HepG2 (cell line): ENCODE measurements around the gene ZSCAN21. TPM values are rescaled to one million over a fixed set of nuclear protein-coding genes. Genes with fewer than 3 reads are reported as not detected.

ENCODE experiments used
- AGO2 ChIP-seq: fragments of 200-400 bp; formaldehyde crosslinking; optimal IDR thresholded peaks from 2 replicates; pipeline ENCODE3; 2017; ENCODE audit warnings: mild to moderate bottlenecking, low read depth, low read length, moderate library complexity
- CEBPZ ChIP-seq: IDR thresholded peaks from 2 replicates; pipeline ENCODE4 v1.6.1; 2012; ENCODE audit warnings: low read length, improper control_type of control experiment
- CENPT ChIP-seq: sonication (generic); formaldehyde crosslinking; IDR thresholded peaks from 2 replicates; pipeline ENCODE4 v1.8.0; 2022; ENCODE audit warnings: low read depth, mild to moderate bottlenecking, moderate library complexity, missing genetic modification reagents
- CREB3 ChIP-seq: sonication (generic); formaldehyde crosslinking; IDR thresholded peaks from 2 replicates; pipeline ENCODE4 v1.5.0; 2020; ENCODE audit warnings: missing genetic modification reagents
- GATAD1 ChIP-seq: IDR thresholded peaks from 2 replicates; pipeline ENCODE4 v1.6.1; 2016; ENCODE audit warnings: missing genetic modification reagents, missing compliant biosample characterization
- KLF16 ChIP-seq, 2 experiments: sonication (generic) in 1 of 2; formaldehyde crosslinking in 1 of 2; IDR thresholded peaks; 2 replicates each; pipeline versions ENCODE4 v1.6.1 to v1.8.0; 2016 to 2023; ENCODE audit warnings: missing genetic modification reagents in 2 of 2, missing compliant biosample characterization in 1 of 2
- MXI1 ChIP-seq: IDR thresholded peaks from 3 replicates; pipeline ENCODE4 v1.6.1; 2012; ENCODE audit warnings: low read depth, low read length, inconsistent platforms, borderline replicate concordance
- RXRA ChIP-seq: sonication (generic); formaldehyde crosslinking; IDR thresholded peaks from 2 replicates; pipeline ENCODE4 v1.5.1; 2020; ENCODE audit warnings: missing genetic modification reagents
- SETDB1 ChIP-seq: sonication (generic); formaldehyde crosslinking; IDR thresholded peaks from 2 replicates; pipeline ENCODE4 v1.5.1; 2020; ENCODE audit warnings: missing genetic modification reagents, mild to moderate bottlenecking, borderline replicate concordance
- ZNF124 ChIP-seq: sonication (generic); formaldehyde crosslinking; IDR thresholded peaks from 2 replicates; pipeline ENCODE4 v1.4.0; 2020; ENCODE audit warnings: missing genetic modification reagents
- ZNF224 ChIP-seq: sonication (generic); formaldehyde crosslinking; IDR thresholded peaks from 2 replicates; pipeline ENCODE4 v1.5.0; 2020; ENCODE audit warnings: mild to moderate bottlenecking, missing genetic modification reagents
- ZNF282 ChIP-seq: fragments of 450-650 bp; IDR thresholded peaks from 2 replicates; pipeline ENCODE4 v1.6.1; 2018; ENCODE audit not compliant: partially characterized antibody
- ZNF362 ChIP-seq: sonication (generic); formaldehyde crosslinking; IDR thresholded peaks from 2 replicates; pipeline ENCODE4 v1.4.0; 2020; ENCODE audit warnings: missing genetic modification reagents, mild to moderate bottlenecking, borderline replicate concordance
- ZNF432 ChIP-seq: sonication (generic); formaldehyde crosslinking; IDR thresholded peaks from 2 replicates; pipeline ENCODE4 v1.5.0; 2020; ENCODE audit warnings: missing genetic modification reagents, mild to moderate bottlenecking, borderline replicate concordance
- ZNF616 ChIP-seq: sonication (generic); formaldehyde crosslinking; IDR thresholded peaks from 2 replicates; pipeline ENCODE4 v1.5.0; 2020; ENCODE audit warnings: low read depth, mild to moderate bottlenecking, missing genetic modification reagents
- ZNF710 ChIP-seq: sonication (generic); formaldehyde crosslinking; IDR thresholded peaks from 2 replicates; pipeline ENCODE4 v1.5.0; 2020; ENCODE audit warnings: mild to moderate bottlenecking, missing genetic modification reagents, borderline replicate concordance
- ZNF775 ChIP-seq: sonication (generic); formaldehyde crosslinking; IDR thresholded peaks from 2 replicates; pipeline ENCODE4 v1.4.0; 2020; ENCODE audit warnings: missing genetic modification reagents, mild to moderate bottlenecking, moderate library complexity, borderline replicate concordance
- ZNF776 ChIP-seq: sonication (generic); formaldehyde crosslinking; IDR thresholded peaks from 2 replicates; pipeline ENCODE4 v1.4.0; 2020; ENCODE audit warnings: mild to moderate bottlenecking, missing genetic modification reagents
- ZSCAN5A ChIP-seq: sonication (generic); formaldehyde crosslinking; IDR thresholded peaks from 2 replicates; pipeline ENCODE4 v1.8.0; 2022; ENCODE audit warnings: mild to moderate bottlenecking, missing genetic modification reagents, borderline replicate concordance
- polyA plus RNA-seq, 8 experiments: library from polyadenylated mRNA; depleted of rRNA in 3 of 8; stranded (reverse) in 7 of 8; unstranded in 1 of 8; fragments of >200 nt; fragmentation: Illumina TruSeq in 4 of 8; extraction: Trizol in 4 of 8; gene quantifications; 2 replicates each; pipeline versions ENCODE4 v1.2.1 to v1.2.3, GENCODE V29; 2011 to 2016; ENCODE audit warnings: low read depth in 4 of 8, missing spikeins in 1 of 8, mixed read lengths in 1 of 8; ENCODE audit not compliant: insufficient read depth in 1 of 8
- total RNA-seq, 5 experiments: library from RNA; depleted of rRNA; stranded (reverse); fragments of >200 nt; fragmentation: Illumina TruSeq; extraction: Trizol; gene quantifications; 2 replicates each; pipeline ENCODE4 v1.2.3, GENCODE V29; 2016; ENCODE audit warnings: low read depth in 1 of 5

ZSCAN21 gene
- total and polyA plus RNA-seq, 2 of the 13 experiments (the other 11 are each of a cell fraction or from before 2014, with no cell fraction given), result 7.0 to 10.0 TPM

GRCh38 chr7:100101016-100101862, 51.7 kb downstream of the ZSCAN21 start, which contains the start of the genes AP4M1 and MCM7 (continued):
- TF ChIP-seq CEBPZ, result no peak
- TF ChIP-seq CREB3 (CRISPR knock-in tag), result peak; percentile 3; the same call in 1 of the 2 replicates
- peak; percentile 74 for TF ChIP-seq CENPT
- peak; percentile 86 for TF ChIP-seq AGO2
- TF ChIP-seq ZNF616 (CRISPR knock-in tag), result 0 out of 2 replicates have a peak, but pooled peaks have one; percentile 64
- no peak for TF ChIP-seq ZNF282
- TF ChIP-seq ZNF224 (CRISPR knock-in tag), result no peak; the same call in 1 of the 2 replicates
- no peak for TF ChIP-seq ZNF775 (CRISPR knock-in tag)
- TF ChIP-seq ZNF362 (CRISPR knock-in tag), result no peak
- TF ChIP-seq ZNF124 (CRISPR knock-in tag), result no peak
- peak; percentile 94; the same call in 1 of the 2 replicates for TF ChIP-seq ZSCAN5A
- TF ChIP-seq GATAD1, result peak; percentile 93
- TF ChIP-seq ZNF776, result peak; percentile 53; the same call in 1 of the 2 replicates
- no peak for TF ChIP-seq SETDB1 (CRISPR knock-in tag)
- no peak for TF ChIP-seq ZNF710 (CRISPR knock-in tag)
- TF ChIP-seq MXI1, result peak; percentile 66; the same call in 1 of the 3 replicates
- peak in 1 of 2 experiments; percentile 50; a peak in 1 of 4 replicates for TF ChIP-seq KLF16 (CRISPR knock-in tag; IDR thresholded peaks at IDR 0.05)
- peak; percentile 30 for TF ChIP-seq RXRA (CRISPR knock-in tag)
- TF ChIP-seq ZNF432 (CRISPR knock-in tag), result no peak
